GM12865 (cell line): ENCODE data around the gene GRID2.

ENCODE experiments used
- DNase-seq: peaks from one replicate; pipeline ENCODE4 v3.0.0; 2010; ENCODE audit warnings: low read depth
- H3K4me3 ChIP-seq: 2 replicates; pipeline ENCODE4 v1.5.1; 2011; ENCODE audit warnings: mild to moderate bottlenecking, low read depth, low read length, control low read depth
- CTCF ChIP-seq: IDR thresholded peaks from 2 replicates; pipeline ENCODE4 v1.5.1; 2011; ENCODE audit warnings: low read length, control low read depth, low read depth, inconsistent platforms; ENCODE audit not compliant: insufficient read depth; ENCODE audit errors: missing control alignments

Gene GRID2

GRCh38 chr4:92333016-92333415, 29.2 kb downstream of the GRID2 start:
- no peak for DNase-seq

GRCh38 chr4:92334716-92335350, 31.1 kb downstream of the GRID2 start:
- no peak overlapping the region for H3K4me3 ChIP-seq
- TF ChIP-seq CTCF: no peak
- no peak for DNase-seq

More at GRCh38 chr4:92333016-92333415, 29.2 kb downstream of the GRID2 start:
- no peak overlapping the region for H3K4me3 ChIP-seq
- no peak for TF ChIP-seq CTCF

GRCh38 chr4:92339676-92340075, 35.9 kb downstream of the GRID2 start:
- TF ChIP-seq CTCF: no peak
- no peak for DNase-seq
- H3K4me3 ChIP-seq: no peak overlapping the region

GRCh38 chr4:92344216-92344615, 40.5 kb downstream of the GRID2 start:
- DNase-seq: no peak
- TF ChIP-seq CTCF: no peak
- H3K4me3 ChIP-seq: no peak overlapping the region

GRCh38 chr4:92346289-92346688, 42.5 kb downstream of the GRID2 start:
- no peak overlapping the region for H3K4me3 ChIP-seq
- DNase-seq: no peak
- no peak for TF ChIP-seq CTCF

- no peak overlapping the region for H3K4me3 ChIP-seq
- TF ChIP-seq CTCF: no peak
- DNase-seq: no peak
These were observed 54.2 kb downstream of the GRID2 start for GRCh38 chr4:92357966-92358365.

- DNase-seq: no peak
- no peak for TF ChIP-seq CTCF
- H3K4me3 ChIP-seq: no peak overlapping the region
These were observed 55.7 kb downstream of the GRID2 start for GRCh38 chr4:92359491-92359890.
